ENCODE measurements around the gene KCTD7. TPM values are rescaled to one million over a fixed set of nuclear protein-coding genes. Genes with fewer than 3 reads are reported as not detected.

Gene KCTD7
- total and polyA plus RNA-seq, 2 of the 13 experiments (the other 11 are each of a cell fraction or from before 2014, with no cell fraction given): 7.3 to 13.5 TPM

DNA sequence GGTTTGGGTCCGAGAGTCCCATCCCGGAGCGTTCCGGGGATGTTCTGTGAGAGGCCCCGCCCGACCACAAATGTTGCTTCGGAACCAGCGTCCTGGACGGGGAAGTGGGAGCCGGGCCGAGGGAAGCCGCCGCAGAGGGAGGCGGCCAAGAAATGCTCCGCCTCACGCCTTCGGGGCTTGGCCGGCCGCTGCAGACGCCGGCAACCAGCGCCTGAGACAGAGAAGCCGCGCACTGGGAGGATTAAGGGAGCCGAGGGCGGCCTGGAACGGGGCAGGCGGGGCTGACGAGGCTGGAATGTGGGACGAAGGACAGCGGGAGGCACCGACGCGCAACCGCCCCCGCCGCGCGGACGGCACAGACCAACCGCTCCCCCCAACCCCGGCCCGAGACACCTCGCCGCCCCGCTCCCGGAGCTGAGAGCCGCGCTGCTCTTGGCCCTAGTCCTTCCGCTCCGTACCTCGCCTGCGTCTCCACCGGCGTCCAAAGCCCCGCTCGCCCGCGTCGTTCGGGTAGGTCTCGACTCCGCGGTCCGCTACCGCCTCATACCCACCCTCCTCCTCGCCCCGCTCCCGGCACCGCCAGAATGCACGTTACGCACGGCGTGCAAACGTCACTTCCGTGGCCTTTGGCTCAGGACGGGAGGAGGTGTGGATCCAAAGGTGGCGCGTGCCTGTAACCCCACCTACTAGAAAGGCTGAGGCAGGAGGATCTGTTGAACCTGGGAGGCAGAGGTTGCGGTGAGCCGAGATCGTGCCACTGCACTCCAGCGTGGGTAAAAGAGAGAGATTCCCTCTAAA lies 36.7 kb upstream of the KCTD7 start (continued):
- TF ChIP-seq SKIL (CRISPR knock-in tag; IDR thresholded peaks at IDR 0.05; ENCODE audit: borderline replicate concordance): peak; percentile 65
- TF ChIP-seq POGK (CRISPR knock-in tag; conservative IDR thresholded peaks at IDR 0.05): peak; percentile 81; the same call in 1 of the 2 replicates
- peak; percentile 48; the same call in 1 of the 2 replicates for TF ChIP-seq MED1 (CRISPR knock-in tag; IDR thresholded peaks at IDR 0.05)
- no peak for TF ChIP-seq ELK4 (CRISPR knock-in tag; IDR thresholded peaks at IDR 0.05; ENCODE audit: borderline replicate concordance)
- TF ChIP-seq, protein P1, sequence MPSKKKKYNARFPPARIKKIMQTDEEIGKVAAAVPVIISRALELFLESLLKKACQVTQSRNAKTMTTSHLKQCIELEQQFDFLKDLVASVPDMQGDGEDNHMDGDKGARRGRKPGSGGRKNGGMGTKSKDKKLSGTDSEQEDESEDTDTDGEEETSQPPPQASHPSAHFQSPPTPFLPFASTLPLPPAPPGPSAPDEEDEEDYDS (CRISPR knock-in tag; IDR thresholded peaks at IDR 0.05): peak; percentile 91
- TF ChIP-seq ZZZ3 (CRISPR knock-in tag; IDR thresholded peaks at IDR 0.05; ENCODE audit: borderline replicate concordance): peak; percentile 82; the same call in 1 of the 2 replicates
- peak; percentile 18 for TF ChIP-seq RBM39 (IDR thresholded peaks at IDR 0.05; ENCODE audit: low read depth, low read length, poor library complexity, severe bottlenecking)
- TF ChIP-seq KLF6 (CRISPR knock-in tag; IDR thresholded peaks at IDR 0.05): no peak
- TF ChIP-seq, protein P2, sequence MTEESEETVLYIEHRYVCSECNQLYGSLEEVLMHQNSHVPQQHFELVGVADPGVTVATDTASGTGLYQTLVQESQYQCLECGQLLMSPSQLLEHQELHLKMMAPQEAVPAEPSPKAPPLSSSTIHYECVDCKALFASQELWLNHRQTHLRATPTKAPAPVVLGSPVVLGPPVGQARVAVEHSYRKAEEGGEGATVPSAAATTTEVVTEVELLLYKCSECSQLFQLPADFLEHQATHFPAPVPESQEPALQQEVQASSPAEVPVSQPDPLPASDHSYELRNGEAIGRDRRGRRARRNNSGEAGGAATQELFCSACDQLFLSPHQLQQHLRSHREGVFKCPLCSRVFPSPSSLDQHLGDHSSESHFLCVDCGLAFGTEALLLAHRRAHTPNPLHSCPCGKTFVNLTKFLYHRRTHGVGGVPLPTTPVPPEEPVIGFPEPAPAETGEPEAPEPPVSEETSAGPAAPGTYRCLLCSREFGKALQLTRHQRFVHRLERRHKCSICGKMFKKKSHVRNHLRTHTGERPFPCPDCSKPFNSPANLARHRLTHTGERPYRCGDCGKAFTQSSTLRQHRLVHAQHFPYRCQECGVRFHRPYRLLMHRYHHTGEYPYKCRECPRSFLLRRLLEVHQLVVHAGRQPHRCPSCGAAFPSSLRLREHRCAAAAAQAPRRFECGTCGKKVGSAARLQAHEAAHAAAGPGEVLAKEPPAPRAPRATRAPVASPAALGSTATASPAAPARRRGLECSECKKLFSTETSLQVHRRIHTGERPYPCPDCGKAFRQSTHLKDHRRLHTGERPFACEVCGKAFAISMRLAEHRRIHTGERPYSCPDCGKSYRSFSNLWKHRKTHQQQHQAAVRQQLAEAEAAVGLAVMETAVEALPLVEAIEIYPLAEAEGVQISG (CRISPR knock-in tag; IDR thresholded peaks at IDR 0.05): peak; percentile 83
- peak; percentile 32; the same call in 1 of the 2 replicates for TF ChIP-seq KAT7 (CRISPR knock-in tag; IDR thresholded peaks at IDR 0.05; ENCODE audit: borderline replicate concordance)
- TF ChIP-seq GMEB2 (CRISPR knock-in tag; IDR thresholded peaks at IDR 0.05; ENCODE audit: low read depth): peak; percentile 99
- peak; percentile 25; the same call in 1 of the 2 replicates for TF ChIP-seq FOXK1 (CRISPR knock-in tag; IDR thresholded peaks at IDR 0.05; ENCODE audit: borderline replicate concordance, low read depth)
- TF ChIP-seq RARA (CRISPR knock-in tag; IDR thresholded peaks at IDR 0.05): peak; percentile 39
- peak; percentile 96 for TF ChIP-seq GABPB1 (CRISPR knock-in tag; IDR thresholded peaks at IDR 0.05)
- peak; percentile 90 for TF ChIP-seq PHF8 (CRISPR knock-in tag; IDR thresholded peaks at IDR 0.05)
- TF ChIP-seq FOXC1 (CRISPR knock-in tag; IDR thresholded peaks at IDR 0.05; ENCODE audit: borderline replicate concordance): peak; percentile 64; the same call in 1 of the 2 replicates
- TF ChIP-seq, protein P3, sequence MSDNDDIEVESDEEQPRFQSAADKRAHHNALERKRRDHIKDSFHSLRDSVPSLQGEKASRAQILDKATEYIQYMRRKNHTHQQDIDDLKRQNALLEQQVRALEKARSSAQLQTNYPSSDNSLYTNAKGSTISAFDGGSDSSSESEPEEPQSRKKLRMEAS (IDR thresholded peaks at IDR 0.05): peak; percentile 96

Data from HepG2 (cell line).